SK-N-SH treated with all-trans-retinoic acid at 6 μM for 48 hours (cell line): Measurements from ENCODE around the gene ABCC9.

Source experiments
- ATAC-seq: fragments of 200-7000 bp; cut with Tn5 transposase; 3 replicates; pipeline ENCODE4 v1.9.1; 2020; ENCODE audit warnings: mild to moderate bottlenecking, moderate library complexity
- ARNTL ChIP-seq: fragments of 450-650 bp; formaldehyde crosslinking; IDR thresholded peaks from 2 replicates; pipeline ENCODE4 v1.5.0; 2020; ENCODE audit warnings: low read depth, mild to moderate bottlenecking, moderate library complexity, borderline replicate concordance
- BACH2 ChIP-seq: fragments of 250-450 bp; sonication (Bioruptor Pico); IDR thresholded peaks from 2 replicates; pipeline ENCODE4 v1.9.0; 2021; ENCODE audit warnings: mild to moderate bottlenecking, borderline replicate concordance
- CREB5 ChIP-seq: fragments of 250-450 bp; sonication (Bioruptor Pico); IDR thresholded peaks from 2 replicates; pipeline ENCODE4 v1.5.1; 2020; ENCODE audit warnings: low read depth, mild to moderate bottlenecking, moderate library complexity
- ESRRG ChIP-seq: fragments of 250-450 bp; sonication (Bioruptor Pico); IDR thresholded peaks from 2 replicates; pipeline ENCODE4 v1.6.1; 2021; ENCODE audit warnings: mild to moderate bottlenecking
- GLIS3 ChIP-seq: fragments of 250-450 bp; sonication (Bioruptor Pico); IDR thresholded peaks from 2 replicates; pipeline ENCODE4 v1.5.0; 2020; ENCODE audit warnings: mild to moderate bottlenecking, moderate library complexity
- ISL1 ChIP-seq: fragments of 250-450 bp; sonication (Bioruptor Pico); IDR thresholded peaks from 2 replicates; pipeline ENCODE4 v2.1.2; 2022; ENCODE audit warnings: mild to moderate bottlenecking, moderate library complexity
- OSR1 ChIP-seq: fragments of 250-450 bp; sonication (Bioruptor Pico); IDR thresholded peaks from 2 replicates; pipeline ENCODE4 v1.8.0; 2022; ENCODE audit warnings: moderate library complexity, mild to moderate bottlenecking, inconsistent platforms
- PPARA ChIP-seq: fragments of 250-450 bp; sonication (Bioruptor Pico); IDR thresholded peaks from 2 replicates; pipeline ENCODE4 v1.5.0; 2020; ENCODE audit warnings: mild to moderate bottlenecking, borderline replicate concordance
- RARB ChIP-seq: fragments of 250-450 bp; sonication (Bioruptor Pico); IDR thresholded peaks from 2 replicates; pipeline ENCODE4 v1.8.0; 2021; ENCODE audit warnings: mild to moderate bottlenecking, moderate library complexity
- SNAI2 ChIP-seq: fragments of 250-450 bp; sonication (Bioruptor Pico); IDR thresholded peaks from 2 replicates; pipeline ENCODE4 v1.5.0; 2020; ENCODE audit warnings: mild to moderate bottlenecking, moderate library complexity
- TCF4 ChIP-seq: fragments of 250-450 bp; sonication (Bioruptor Pico); IDR thresholded peaks from 2 replicates; pipeline ENCODE4 v1.8.0; 2021; ENCODE audit warnings: mild to moderate bottlenecking, moderate library complexity, borderline replicate concordance
- TOX ChIP-seq: fragments of 250-450 bp; sonication (Bioruptor Pico); IDR thresholded peaks from 2 replicates; pipeline ENCODE4 v1.8.0; 2021; ENCODE audit warnings: mild to moderate bottlenecking, moderate library complexity, borderline replicate concordance
- TSHZ2 ChIP-seq: fragments of 250-450 bp; sonication (Bioruptor Pico); IDR thresholded peaks from 2 replicates; pipeline ENCODE4 v1.5.0; 2020; ENCODE audit warnings: mild to moderate bottlenecking, moderate library complexity
- ZC3H10 ChIP-seq: fragments of 250-450 bp; sonication (Bioruptor Pico); IDR thresholded peaks from 2 replicates; pipeline ENCODE4 v1.5.1; 2021; ENCODE audit warnings: mild to moderate bottlenecking, moderate library complexity
- ZFP3 ChIP-seq: fragments of 250-450 bp; sonication (Bioruptor Pico); IDR thresholded peaks from 2 replicates; pipeline ENCODE4 v1.5.0; 2020; ENCODE audit warnings: mild to moderate bottlenecking, moderate library complexity
- ZFP30 ChIP-seq: fragments of 450-650 bp; formaldehyde crosslinking; IDR thresholded peaks from 2 replicates; pipeline ENCODE4 v1.5.0; 2022; ENCODE audit warnings: mild to moderate bottlenecking, moderate library complexity
- ZNF565 ChIP-seq: fragments of 450-650 bp; formaldehyde crosslinking; conservative IDR thresholded peaks from 2 replicates; pipeline ENCODE4 v1.5.0; 2020; ENCODE audit warnings: low read depth, mild to moderate bottlenecking, moderate library complexity
- ZNF70 ChIP-seq: fragments of 450-650 bp; formaldehyde crosslinking; IDR thresholded peaks from 2 replicates; pipeline ENCODE4 v1.5.0; 2020; ENCODE audit warnings: mild to moderate bottlenecking, moderate library complexity
- ZNF8 ChIP-seq: fragments of 450-650 bp; formaldehyde crosslinking; IDR thresholded peaks from 2 replicates; pipeline ENCODE4 v1.5.0; 2020; ENCODE audit warnings: mild to moderate bottlenecking, moderate library complexity
- TF ChIP-seq, protein P1 (sequence below): fragments of 250-450 bp; sonication (Bioruptor Pico); IDR thresholded peaks from 2 replicates; pipeline ENCODE4 v1.8.0; 2020; ENCODE audit warnings: mild to moderate bottlenecking, moderate library complexity, borderline replicate concordance
- TF ChIP-seq, protein P2 (sequence below): fragments of 250-450 bp; sonication (Bioruptor Pico); IDR thresholded peaks from 2 replicates; pipeline ENCODE4 v1.5.1; 2021; ENCODE audit warnings: mild to moderate bottlenecking, moderate library complexity

The ABCC9 gene

DNA sequence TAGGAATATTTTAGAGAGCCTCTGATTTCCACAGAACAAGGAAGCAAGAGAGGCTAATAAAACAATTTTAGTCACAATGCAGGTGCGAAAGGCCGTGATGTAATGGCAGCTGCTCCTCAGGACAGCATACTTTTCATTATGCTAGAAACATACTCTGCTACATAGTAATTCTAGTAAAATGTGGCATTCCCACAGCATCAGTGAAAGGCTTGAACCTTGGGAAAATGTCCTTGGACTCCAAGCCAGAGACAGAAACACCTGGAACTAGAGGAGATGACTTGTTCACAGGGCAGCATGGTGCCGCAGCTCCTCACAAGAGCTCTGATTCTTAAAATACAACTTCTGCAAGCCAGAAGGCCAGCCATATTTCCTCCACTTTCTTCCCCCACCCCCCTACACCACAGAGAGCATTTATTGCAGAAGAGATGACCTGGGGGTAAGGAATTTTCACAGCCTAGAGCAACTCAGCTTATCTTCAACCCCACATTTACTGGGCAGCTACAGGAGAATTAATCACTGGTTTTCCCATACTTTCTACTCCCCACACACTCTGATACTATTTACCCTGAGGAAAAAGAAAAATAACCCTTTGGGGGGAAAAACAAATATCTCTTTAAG is 15.8 kb downstream of the ABCC9 start:
- TF ChIP-seq SNAI2 (CRISPR knock-in tag) = no peak
- no peak for TF ChIP-seq ZFP30 (CRISPR knock-in tag)
- no peak for TF ChIP-seq ESRRG (CRISPR knock-in tag)
- TF ChIP-seq ZNF70 (CRISPR knock-in tag) = no peak
- TF ChIP-seq ARNTL (CRISPR knock-in tag) = no peak
- TF ChIP-seq GLIS3 (CRISPR knock-in tag) = no peak
- no peak for TF ChIP-seq RARB
- ATAC-seq = no peak

GRCh38 chr12:21921436-21921835 is 19.8 kb downstream of the ABCC9 start:
- ATAC-seq = no peak
- no peak for TF ChIP-seq RARB

- no peak for ATAC-seq
- no peak for TF ChIP-seq ZC3H10 (CRISPR knock-in tag)
- TF ChIP-seq BACH2 = no peak
- TF ChIP-seq, protein P1, sequence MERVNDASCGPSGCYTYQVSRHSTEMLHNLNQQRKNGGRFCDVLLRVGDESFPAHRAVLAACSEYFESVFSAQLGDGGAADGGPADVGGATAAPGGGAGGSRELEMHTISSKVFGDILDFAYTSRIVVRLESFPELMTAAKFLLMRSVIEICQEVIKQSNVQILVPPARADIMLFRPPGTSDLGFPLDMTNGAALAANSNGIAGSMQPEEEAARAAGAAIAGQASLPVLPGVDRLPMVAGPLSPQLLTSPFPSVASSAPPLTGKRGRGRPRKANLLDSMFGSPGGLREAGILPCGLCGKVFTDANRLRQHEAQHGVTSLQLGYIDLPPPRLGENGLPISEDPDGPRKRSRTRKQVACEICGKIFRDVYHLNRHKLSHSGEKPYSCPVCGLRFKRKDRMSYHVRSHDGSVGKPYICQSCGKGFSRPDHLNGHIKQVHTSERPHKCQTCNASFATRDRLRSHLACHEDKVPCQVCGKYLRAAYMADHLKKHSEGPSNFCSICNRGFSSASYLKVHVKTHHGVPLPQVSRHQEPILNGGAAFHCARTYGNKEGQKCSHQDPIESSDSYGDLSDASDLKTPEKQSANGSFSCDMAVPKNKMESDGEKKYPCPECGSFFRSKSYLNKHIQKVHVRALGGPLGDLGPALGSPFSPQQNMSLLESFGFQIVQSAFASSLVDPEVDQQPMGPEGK (CRISPR knock-in tag) = no peak
- TF ChIP-seq ESRRG (CRISPR knock-in tag) = no peak
- no peak for TF ChIP-seq PPARA (CRISPR knock-in tag)
- TF ChIP-seq OSR1 (CRISPR knock-in tag) = no peak
- TF ChIP-seq, protein P2, sequence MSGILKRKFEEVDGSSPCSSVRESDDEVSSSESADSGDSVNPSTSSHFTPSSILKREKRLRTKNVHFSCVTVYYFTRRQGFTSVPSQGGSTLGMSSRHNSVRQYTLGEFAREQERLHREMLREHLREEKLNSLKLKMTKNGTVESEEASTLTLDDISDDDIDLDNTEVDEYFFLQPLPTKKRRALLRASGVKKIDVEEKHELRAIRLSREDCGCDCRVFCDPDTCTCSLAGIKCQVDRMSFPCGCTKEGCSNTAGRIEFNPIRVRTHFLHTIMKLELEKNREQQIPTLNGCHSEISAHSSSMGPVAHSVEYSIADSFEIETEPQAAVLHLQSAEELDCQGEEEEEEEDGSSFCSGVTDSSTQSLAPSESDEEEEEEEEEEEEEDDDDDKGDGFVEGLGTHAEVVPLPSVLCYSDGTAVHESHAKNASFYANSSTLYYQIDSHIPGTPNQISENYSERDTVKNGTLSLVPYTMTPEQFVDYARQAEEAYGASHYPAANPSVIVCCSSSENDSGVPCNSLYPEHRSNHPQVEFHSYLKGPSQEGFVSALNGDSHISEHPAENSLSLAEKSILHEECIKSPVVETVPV = no peak
- no peak for TF ChIP-seq ZNF565 (CRISPR knock-in tag)
- TF ChIP-seq TOX (CRISPR knock-in tag) = no peak
- no peak for TF ChIP-seq ARNTL (CRISPR knock-in tag)
- no peak for TF ChIP-seq ZFP3
- TF ChIP-seq ZNF8 (CRISPR knock-in tag) = no peak
- no peak for TF ChIP-seq ISL1
- TF ChIP-seq TCF4 (CRISPR knock-in tag) = no peak
- TF ChIP-seq, all 23 proteins: peak for 0
Observed at GRCh38 chr12:21918456-21918855, 22.8 kb downstream of the ABCC9 start.

DNA sequence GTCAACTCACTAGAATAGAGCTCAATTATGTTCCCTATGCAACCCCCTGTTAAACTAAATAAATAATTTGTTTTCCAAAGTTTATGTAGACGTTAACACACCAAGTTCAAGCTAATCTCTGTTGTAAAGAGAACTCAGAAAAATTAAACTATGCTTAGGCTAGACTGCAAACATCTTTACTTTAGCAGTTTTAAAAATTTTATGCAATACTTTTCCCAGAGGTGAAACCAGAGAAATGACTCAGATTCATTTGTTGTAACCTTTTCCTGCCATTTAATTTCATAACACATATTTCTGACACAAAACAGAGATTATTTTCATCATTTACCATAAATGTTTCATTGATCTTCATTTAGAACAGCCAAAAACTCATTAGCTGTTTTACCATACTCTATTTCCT is 27.4 kb downstream of the ABCC9 start:
- ATAC-seq = no peak

More for the DNA sequence above, 27.4 kb downstream of the ABCC9 start:
- no peak for TF ChIP-seq TCF4 (CRISPR knock-in tag)
- no peak for TF ChIP-seq TSHZ2 (CRISPR knock-in tag)
- no peak for TF ChIP-seq BACH2
- TF ChIP-seq ISL1 = no peak
- no peak for TF ChIP-seq CREB5 (CRISPR knock-in tag)
- no peak for TF ChIP-seq SNAI2 (CRISPR knock-in tag)
- TF ChIP-seq, protein P1 (CRISPR knock-in tag) = no peak
- TF ChIP-seq ZFP3 = no peak
- TF ChIP-seq RARB = no peak
- no peak for TF ChIP-seq OSR1 (CRISPR knock-in tag)
- TF ChIP-seq, protein P2 = no peak
- TF ChIP-seq ZNF8 (CRISPR knock-in tag) = no peak
